ENCODE data around the gene SLITRK4.

The SLITRK4 gene

GRCh38 chrX:143615851-143616250 lies 20.1 kb downstream of the SLITRK4 start:
- DNase-seq: no peak
- H3K4me1 Mint-ChIP-seq: no peaks in the 10 kb centered on the region
- TF ChIP-seq CTCF (IDR thresholded peaks at IDR 0.05): no peak
- no peak overlapping the region for H3K27ac Mint-ChIP-seq
- H3K4me3 Mint-ChIP-seq: no peak overlapping the region
- H3K9me3 Mint-ChIP-seq: peaks cover 52% of the 10 kb centered on the region
- no peaks in the 10 kb centered on the region for H3K27me3 Mint-ChIP-seq (ENCODE audit: low read depth, poor library complexity)
- H3K36me3 Mint-ChIP-seq (ENCODE audit: low read depth): no peaks in the 10 kb centered on the region

GRCh38 chrX:143601809-143602208 lies 34.1 kb downstream of the SLITRK4 start:
- no peaks in the 10 kb centered on the region for H3K4me1 Mint-ChIP-seq
- DNase-seq: no peak
- no peak for TF ChIP-seq CTCF (IDR thresholded peaks at IDR 0.05)
- peaks cover 60% of the 10 kb centered on the region for H3K9me3 Mint-ChIP-seq
- no peak overlapping the region for H3K4me3 Mint-ChIP-seq
- H3K36me3 Mint-ChIP-seq (ENCODE audit: low read depth): no peaks in the 10 kb centered on the region
- H3K27me3 Mint-ChIP-seq (ENCODE audit: low read depth, poor library complexity): no peaks in the 10 kb centered on the region
- no peak overlapping the region for H3K27ac Mint-ChIP-seq

GRCh38 chrX:143581240-143581639 lies 54.7 kb downstream of the SLITRK4 start:
- no peak for DNase-seq
- TF ChIP-seq CTCF (IDR thresholded peaks at IDR 0.05): no peak
- H3K9me3 Mint-ChIP-seq: peaks cover 38% of the 10 kb centered on the region
- no peaks in the 10 kb centered on the region for H3K36me3 Mint-ChIP-seq (ENCODE audit: low read depth)
- H3K27ac Mint-ChIP-seq: no peak overlapping the region
- no peak overlapping the region for H3K4me3 Mint-ChIP-seq
- H3K4me1 Mint-ChIP-seq: no peaks in the 10 kb centered on the region
- H3K27me3 Mint-ChIP-seq (ENCODE audit: low read depth, poor library complexity): no peaks in the 10 kb centered on the region

GRCh38 chrX:143580266-143580665 lies 55.6 kb downstream of the SLITRK4 start:
- no peak for TF ChIP-seq CTCF (IDR thresholded peaks at IDR 0.05)
- Mint-ChIP-seq H3K4me3 (no peak overlapping the region), H3K4me1 (no peaks in the 10 kb centered on the region), H3K36me3 (ENCODE audit: low read depth) (no peaks in the 10 kb centered on the region), H3K27me3 (ENCODE audit: low read depth, poor library complexity) (no peaks in the 10 kb centered on the region), H3K27ac (no peak overlapping the region), H3K9me3 (peaks cover 42% of the 10 kb centered on the region)
- DNase-seq: no peak
